GM12892 (cell line): ENCODE measurements around the gene ASPHD2.
A peak's percentile ranks its signal among the peaks of the same experiment; 100 is the strongest.

ENCODE experiments used
- DNase-seq: peaks from one replicate; pipeline ENCODE4 v3.0.0; 2011; ENCODE audit not compliant: insufficient read length
- FAIRE-seq: peaks from 2 replicates; lab custom pipeline; 2011; peaks lifted over from hg19 to GRCh38; lab: Jason Lieb, UNC
- POLR2A ChIP-seq: IDR thresholded peaks from 2 replicates; pipeline ENCODE4 v1.6.1; 2011; ENCODE audit warnings: low read depth, low read length, control low read depth
- POLR2AphosphoS5 ChIP-seq: IDR thresholded peaks from 2 replicates; pipeline ENCODE4 v1.6.1; 2011; ENCODE audit warnings: low read depth, low read length, control low read depth
- TAF1 ChIP-seq: IDR thresholded peaks from 2 replicates; pipeline ENCODE4 v1.6.1; 2011; ENCODE audit warnings: low read depth, mild to moderate bottlenecking, control low read depth, low read length, borderline replicate concordance

ASPHD2 gene

DNA sequence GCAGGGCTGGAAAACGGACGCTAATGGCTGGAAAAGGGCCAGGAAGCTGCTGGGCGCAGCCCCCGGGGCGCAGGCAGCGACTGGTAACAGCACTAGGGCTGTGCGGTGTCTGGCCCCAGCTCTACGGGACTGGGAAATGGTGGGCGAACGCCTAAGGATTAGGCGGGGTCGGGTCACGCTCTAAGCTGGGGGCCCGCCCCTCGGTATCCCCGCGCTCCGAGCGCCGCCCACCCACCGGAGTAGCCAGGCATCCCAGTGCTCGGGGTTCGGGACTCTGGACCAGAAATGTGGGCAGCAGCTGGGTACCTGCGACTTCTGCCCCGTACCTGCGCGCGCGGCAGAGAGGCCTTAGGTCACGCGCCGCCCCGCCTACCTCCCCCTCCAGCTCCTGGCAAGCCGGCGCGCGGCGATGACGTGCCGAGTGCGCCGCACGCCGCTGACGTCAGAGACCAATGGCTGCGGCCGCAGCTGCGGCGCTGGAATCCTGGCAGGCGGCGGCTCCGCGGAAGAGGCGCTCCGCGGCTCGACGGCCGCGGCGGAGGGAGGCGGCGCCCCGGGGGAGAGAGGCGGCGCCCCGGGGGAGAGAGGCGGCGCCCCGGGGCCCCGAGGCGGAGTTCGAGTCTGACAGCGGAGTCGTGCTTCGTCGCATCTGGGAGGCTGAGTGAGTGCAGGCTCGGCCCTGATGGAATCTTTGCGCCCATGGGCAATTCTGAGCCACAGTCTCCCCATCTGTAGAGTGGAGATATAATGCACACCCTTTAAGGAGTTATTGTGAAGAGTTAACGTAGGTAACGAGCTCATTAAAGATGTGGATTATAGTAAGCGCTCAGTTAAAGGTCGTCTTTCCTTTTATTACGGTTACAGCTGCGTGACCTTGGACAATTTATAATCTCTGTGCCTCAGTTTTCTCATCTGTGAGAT lies 54.6 kb downstream of the ASPHD2 start, which contains the start of the genes HPS4 and SRRD:
HPS4 (minus strand) TSS at position 345 of the 921 bp plus-strand sequence. CDS start 2,021 bp downstream, outside the sequence.
SRRD (plus strand) TSS at position 439 of the 921 bp plus-strand sequence; CDS start at position 453, 14 bp downstream.
- peak; percentile 78 for DNase-seq
- TF ChIP-seq POLR2AphosphoS5 (peak; percentile 76), POLR2A (peak; percentile 80), TAF1 (peak; percentile 76)
- peak; percentile 90 for FAIRE-seq

DNA sequence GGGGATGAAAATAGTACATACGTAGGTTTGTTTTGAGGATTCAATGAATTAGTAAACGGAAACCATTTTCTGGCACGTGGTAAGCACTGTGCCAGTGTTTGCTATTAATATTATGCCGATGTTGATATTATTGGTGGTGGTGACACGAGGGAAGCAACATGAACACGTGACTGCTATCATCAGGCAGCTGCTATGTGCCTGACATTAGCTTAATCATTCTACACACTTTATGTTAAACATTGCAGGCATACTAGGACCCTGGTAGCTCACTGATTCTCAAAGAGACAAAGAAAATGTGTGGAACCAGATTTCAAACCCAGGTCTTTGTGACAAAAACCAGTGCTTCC lies 55.3 kb downstream of the ASPHD2 start:
- no peak for TF ChIP-seq TAF1
- TF ChIP-seq POLR2A = no peak
- no peak for TF ChIP-seq POLR2AphosphoS5
- FAIRE-seq (no peak), DNase-seq (no peak)

DNA sequence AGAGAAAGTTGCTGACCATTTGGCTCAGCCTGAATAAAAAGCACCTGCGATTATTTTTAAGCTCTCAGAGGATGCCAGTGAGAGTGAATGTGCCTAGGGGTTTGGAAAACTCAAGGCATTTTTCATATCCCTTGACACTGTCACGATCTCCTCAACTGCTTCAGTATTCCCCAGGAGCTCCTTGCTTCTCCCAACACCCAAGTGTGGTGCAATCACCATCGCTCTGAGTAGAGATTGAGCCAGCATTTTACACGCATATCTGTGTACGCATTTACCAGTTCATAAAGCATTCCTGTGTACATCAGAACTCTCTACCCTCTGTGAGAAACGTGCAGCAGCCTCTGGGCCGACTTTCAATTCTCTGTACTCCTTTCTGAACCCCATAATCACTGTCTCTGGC lies 56.0 kb downstream of the ASPHD2 start:
- no peak for DNase-seq

DNA sequence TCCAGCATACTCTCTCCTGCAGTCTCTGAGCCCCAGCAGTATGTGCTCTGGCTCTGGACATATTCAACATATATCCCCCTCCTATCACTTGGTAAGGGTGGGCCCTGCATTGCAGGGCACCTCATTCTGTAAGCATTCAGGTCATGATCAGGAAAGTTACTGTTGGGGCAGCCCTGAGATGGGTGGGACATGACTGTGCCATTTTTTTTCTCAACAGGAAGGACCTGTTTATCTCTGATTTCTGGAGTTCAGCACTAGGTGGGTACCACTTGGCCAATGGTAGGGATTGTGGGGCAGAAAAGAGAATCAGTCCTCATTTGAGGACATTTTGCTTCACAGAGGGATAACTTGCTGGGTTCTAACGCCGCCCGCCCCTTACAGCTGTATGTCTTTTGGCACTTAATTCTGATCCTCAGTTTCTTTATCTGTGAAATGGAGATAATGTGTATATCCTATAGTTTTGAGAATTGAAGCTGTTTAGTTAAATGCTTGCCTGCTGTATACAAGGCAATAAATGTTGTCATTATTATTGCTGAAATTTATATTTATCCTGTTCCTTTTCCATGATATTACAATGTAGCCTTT lies 56.8 kb downstream of the ASPHD2 start:
- DNase-seq (no peak), FAIRE-seq (no peak)
- TF ChIP-seq POLR2A = no peak
- no peak for TF ChIP-seq TAF1

More for the DNA sequence above, 56.0 kb downstream of the ASPHD2 start:
- TF ChIP-seq POLR2AphosphoS5 = no peak
- TF ChIP-seq TAF1 = no peak
- no peak for TF ChIP-seq POLR2A
- no peak for FAIRE-seq

DNA sequence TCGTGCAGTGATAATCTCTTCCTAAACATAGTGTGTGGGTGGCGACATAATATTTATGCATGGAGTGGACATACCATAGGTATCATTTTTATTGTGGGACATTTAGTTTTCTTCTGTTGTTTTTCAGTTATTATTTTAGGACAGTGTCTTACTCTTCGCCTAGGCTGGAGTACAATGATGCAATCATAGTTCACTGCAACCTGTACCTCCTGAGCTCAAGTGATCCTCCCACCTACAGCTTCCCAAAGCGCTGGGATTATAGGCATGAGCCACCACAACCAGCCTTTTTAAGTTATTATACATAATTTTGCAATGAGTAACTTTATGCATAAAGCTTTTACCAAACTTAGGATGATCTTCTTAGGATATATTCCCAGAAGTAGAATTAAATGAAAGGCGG lies 57.3 kb downstream of the ASPHD2 start:
- TF ChIP-seq POLR2A = no peak
- no peak for TF ChIP-seq TAF1
- TF ChIP-seq POLR2AphosphoS5 = no peak
- DNase-seq = no peak
- no peak for FAIRE-seq

DNA sequence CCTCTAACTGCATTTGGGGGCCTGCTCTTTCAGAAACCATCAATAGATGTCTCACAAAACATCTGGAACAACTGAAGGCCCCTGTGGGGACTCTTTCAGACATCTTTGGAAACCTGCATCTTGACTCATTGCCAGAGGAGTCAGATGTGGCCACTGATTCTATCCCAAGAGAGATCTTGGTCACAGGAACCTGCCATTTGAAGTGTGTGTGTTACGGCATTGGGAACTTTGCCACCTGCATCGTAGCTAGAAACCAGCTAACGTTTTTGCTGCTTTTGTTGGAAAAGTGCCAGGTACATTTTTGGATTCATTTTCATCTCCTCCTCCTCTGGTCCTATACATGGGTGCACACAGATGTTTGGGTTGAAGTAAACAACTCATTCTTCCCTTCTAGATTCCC lies 58.9 kb downstream of the ASPHD2 start:
- FAIRE-seq = no peak
- no peak for DNase-seq
- TF ChIP-seq POLR2AphosphoS5 (no peak), TAF1 (no peak), POLR2A (no peak)

DNA sequence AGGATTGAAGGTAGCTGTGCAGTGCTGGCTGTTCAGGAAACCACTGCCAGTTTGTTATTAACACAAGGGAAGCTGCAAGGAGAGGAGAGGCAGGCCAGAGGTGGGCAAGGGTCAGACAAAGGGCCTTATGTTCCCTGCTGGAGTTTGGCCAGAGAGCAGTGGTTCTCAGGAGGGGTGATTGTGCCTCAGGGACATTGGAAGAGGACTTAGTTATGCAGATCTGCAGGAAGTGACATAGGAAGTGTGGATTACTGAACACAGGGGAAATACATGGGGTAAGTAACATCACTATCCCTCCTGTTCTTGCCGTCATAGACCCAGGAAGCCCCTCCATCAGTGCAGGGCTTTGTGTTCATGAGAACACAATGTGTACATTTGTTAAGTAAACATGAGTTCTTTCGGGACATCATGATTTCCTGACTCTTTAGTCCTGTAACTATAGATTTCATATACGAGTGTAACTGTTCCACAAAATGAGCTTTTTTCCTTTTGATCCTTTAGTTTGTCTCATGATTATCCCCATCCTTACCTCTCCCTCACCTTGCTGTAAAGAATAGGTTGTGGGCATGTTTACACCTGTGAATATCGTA lies 60.5 kb downstream of the ASPHD2 start:
- TF ChIP-seq POLR2AphosphoS5 (peak; percentile 14; the same call in 1 of the 2 replicates), TAF1 (no peak)
- DNase-seq = no peak
- peak; percentile 46 for FAIRE-seq

DNA sequence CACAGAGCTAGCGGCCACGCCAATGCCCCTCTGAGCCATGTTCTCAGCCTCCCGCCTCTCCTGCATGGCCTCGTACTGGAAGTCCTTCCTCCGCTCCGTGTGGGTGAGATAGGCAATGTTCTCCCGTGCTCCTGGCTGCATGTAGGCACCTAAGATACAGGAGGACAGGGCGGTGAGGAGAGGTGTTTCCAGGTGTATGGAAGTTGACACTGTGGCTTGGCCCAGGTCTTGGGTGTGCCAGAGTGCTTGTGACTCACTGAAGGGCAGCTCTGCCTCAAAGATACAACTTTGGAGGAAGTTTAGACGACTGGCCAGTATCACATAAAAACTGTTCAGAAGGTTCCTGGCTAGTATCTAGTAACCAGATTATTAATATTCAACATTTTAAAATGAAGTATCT lies 63.2 kb downstream of the ASPHD2 start:
- FAIRE-seq (no peak), DNase-seq (no peak)
- TF ChIP-seq POLR2AphosphoS5 (no peak), TAF1 (no peak), POLR2A (no peak)

DNA sequence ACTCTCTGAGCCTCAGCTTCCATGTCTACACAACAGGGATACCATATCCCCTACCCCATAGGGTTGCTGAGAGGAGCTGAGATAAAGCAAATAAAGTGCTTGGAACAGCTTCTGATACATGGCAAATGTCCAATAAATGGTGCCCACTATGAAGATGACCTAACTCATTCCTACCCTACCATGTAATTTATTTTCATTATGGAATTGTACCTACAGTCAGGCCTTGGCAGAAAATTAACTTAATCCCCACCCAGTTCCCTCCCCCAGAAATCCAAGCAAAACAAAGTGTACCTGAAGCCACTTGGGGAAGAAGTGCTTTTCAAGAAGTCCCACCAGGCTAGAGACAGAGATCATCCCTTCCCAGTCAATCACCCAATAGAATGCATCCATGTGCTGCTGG lies 65.4 kb downstream of the ASPHD2 start:
- TF ChIP-seq TAF1 (no peak), POLR2A (0 out of 2 replicates have a peak, but pooled peaks have one; percentile 24), POLR2AphosphoS5 (no peak)

More for the DNA sequence above, 65.4 kb downstream of the ASPHD2 start:
- FAIRE-seq = no peak
- DNase-seq = no peak
